Adrenal gland (tissue), 12 donors: ENCODE measurements around the gene APOL1. TPM values are rescaled to one million over a fixed set of nuclear protein-coding genes. Genes with fewer than 3 reads are reported as not detected.

Source experiments
- DNase-seq, 7 donors: peaks; one replicate each; pipeline ENCODE4 v3.0.0-alpha.2; 2019 to 2020
- H3K27ac ChIP-seq, 5 donors: fragments of 200-600 bp; sonication (generic) in 4 of 5; 1 replicate in 3 of 5; 2 replicates in 2 of 5; pipeline versions ENCODE4 v1.5.1 to v1.8.0; 2016 to 2020; ENCODE audit warnings: mild to moderate bottlenecking in 1 of 5
- H3K27me3 ChIP-seq: fragments of 200-600 bp; 2 replicates; pipeline ENCODE4 v1.8.0; 2021
- H3K36me3 ChIP-seq, 2 donors: fragments of 200-600 bp; replicated peaks in 1 of 2; 1 replicate in 1 of 2; 2 replicates in 1 of 2; pipeline versions ENCODE4 v1.5.1 to v1.8.0; 2018 to 2022
- H3K4me1 ChIP-seq, 2 donors: fragments of 200-600 bp; replicated peaks in 1 of 2; 1 replicate in 1 of 2; 2 replicates in 1 of 2; pipeline versions ENCODE4 v1.5.1 to v1.8.0; 2018 to 2021
- H3K4me3 ChIP-seq, 4 donors: fragments of 200-600 bp; sonication (generic) in 3 of 4; one replicate each; pipeline ENCODE4 v1.5.1; 2016 to 2018
- H3K9me3 ChIP-seq, 3 donors: fragments of 200-600 bp; sonication (generic) in 1 of 3; replicated peaks in 1 of 3; 1 replicate in 2 of 3; 2 replicates in 1 of 3; pipeline versions ENCODE4 v1.5.1 to v1.8.0; 2016 to 2021
- POLR2A ChIP-seq, 2 donors: fragments of 450-650 bp; IDR thresholded peaks; one replicate each; pipeline ENCODE4 v1.6.1; 2017; ENCODE audit warnings: antibody characterized with exemption in 2 of 2, mild to moderate bottlenecking in 2 of 2, moderate library complexity in 1 of 2
- WGBS, 4 donors: extraction: QIAGEN DNeasy Blood & Tissue Kit in 2 of 4; methylation state at CpG; one replicate each; pipeline versions ENCODE4 v1.1.5 to v1.1.7; 2013 to 2017; 5-methylcytosine and 5-hydroxymethylcytosine counted together
- intact Hi-C, 2 donors: fragments of 100-400 bp; cut with DNase I; formaldehyde crosslinking; loops; one replicate each; pipeline versions ENCODE4 v1.14.1 to v1.15.0; 2022 to 2023
- polyA plus RNA-seq, 3 donors: library from polyadenylated mRNA; stranded (reverse); fragments of 200-250 nt in 2 of 3; fragments of 350-450 nt in 1 of 3; fragmentation: Illumina TruSeq in 1 of 3; extraction: RNeasy Lipid Tissue Mini Kit (QIAGEN cat#74804) in 1 of 3; gene quantifications; one replicate each; pipeline ENCODE4 v1.2.3, GENCODE V29; 2013 to 2014
- total RNA-seq, 9 donors: library from RNA; depleted of rRNA in 4 of 9; stranded (reverse); fragments of >200 nt in 4 of 9; fragments of 120-200 nt in 1 of 9; fragmentation: NEBNext Ultra II Directional in 1 of 9; extraction: Animal tissue kit (Norgen Biotek cat#: 25700) in 1 of 9; gene quantifications; one replicate each; pipeline versions ENCODE4 v1.1.0 to v1.2.4, GENCODE V29; 2013 to 2023
- TF ChIP-seq, protein P1 (sequence below), 6 experiments: fragments of 450-650 bp in 4 of 6; fragments of 200-600 bp in 2 of 6; sonication (generic) in 1 of 6; IDR thresholded peaks; 1 replicate in 5 of 6; 2 replicates in 1 of 6; pipeline versions ENCODE4 v1.5.1 to v1.8.0; 2016 to 2021; ENCODE audit warnings: antibody characterized with exemption in 6 of 6, mild to moderate bottlenecking in 2 of 6, moderate library complexity in 1 of 6
- donor health status: healthy with polysubstance abuse.
- donor health status: Bipolar disorder and iron deficiency.
- donor health status: DM: yes; HTN: yes; CAD: no.
- donor health status: DM: no; HTN: no; CAD: no.
- donor health status: DM: no; HTN: no; CAD: no.
- donor health status: DM: yes; HTN: yes; CAD: no.

Gene APOL1
- total and polyA plus RNA-seq, 12 donors: 2.1 to 39.0 (median 25.5) TPM

DNA sequence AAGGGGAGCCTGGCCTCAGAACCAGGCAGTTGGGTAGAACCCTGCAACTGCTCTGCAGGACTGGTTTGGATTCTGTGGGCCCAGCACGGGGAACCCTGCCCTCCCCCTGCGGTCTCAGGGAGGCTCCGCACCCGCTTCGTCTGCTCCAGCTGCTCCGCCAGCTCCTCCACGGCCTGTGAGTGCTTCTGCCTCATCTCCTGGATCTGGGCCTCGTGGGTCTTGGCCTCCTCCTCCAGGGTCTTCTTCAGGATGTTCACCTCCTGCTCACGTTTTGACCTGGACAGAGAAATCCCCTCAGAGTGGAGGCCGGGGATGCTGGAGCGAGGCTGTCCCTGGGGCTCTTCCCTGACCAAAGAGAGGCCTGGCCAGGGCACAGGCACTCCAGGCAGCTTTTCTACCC, 41.9 kb downstream of the APOL1 start:
- H3K36me3 ChIP-seq: peaks cover 0 to 85% of the 10 kb centered on the region in 2 donors
- no peaks in the 10 kb centered on the region for H3K27me3 ChIP-seq
- TF ChIP-seq POLR2A (IDR thresholded peaks at IDR 0.05): no peak
- TF ChIP-seq, protein P1, sequence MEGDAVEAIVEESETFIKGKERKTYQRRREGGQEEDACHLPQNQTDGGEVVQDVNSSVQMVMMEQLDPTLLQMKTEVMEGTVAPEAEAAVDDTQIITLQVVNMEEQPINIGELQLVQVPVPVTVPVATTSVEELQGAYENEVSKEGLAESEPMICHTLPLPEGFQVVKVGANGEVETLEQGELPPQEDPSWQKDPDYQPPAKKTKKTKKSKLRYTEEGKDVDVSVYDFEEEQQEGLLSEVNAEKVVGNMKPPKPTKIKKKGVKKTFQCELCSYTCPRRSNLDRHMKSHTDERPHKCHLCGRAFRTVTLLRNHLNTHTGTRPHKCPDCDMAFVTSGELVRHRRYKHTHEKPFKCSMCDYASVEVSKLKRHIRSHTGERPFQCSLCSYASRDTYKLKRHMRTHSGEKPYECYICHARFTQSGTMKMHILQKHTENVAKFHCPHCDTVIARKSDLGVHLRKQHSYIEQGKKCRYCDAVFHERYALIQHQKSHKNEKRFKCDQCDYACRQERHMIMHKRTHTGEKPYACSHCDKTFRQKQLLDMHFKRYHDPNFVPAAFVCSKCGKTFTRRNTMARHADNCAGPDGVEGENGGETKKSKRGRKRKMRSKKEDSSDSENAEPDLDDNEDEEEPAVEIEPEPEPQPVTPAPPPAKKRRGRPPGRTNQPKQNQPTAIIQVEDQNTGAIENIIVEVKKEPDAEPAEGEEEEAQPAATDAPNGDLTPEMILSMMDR (IDR thresholded peaks at IDR 0.05): no peak
- 90 to 96% (median 92%) methylated on average over 5 to 11 of the region's 11 CpGs for WGBS, 4 donors
- H3K4me3 ChIP-seq: no peak overlapping the region
- no peaks in the 10 kb centered on the region for H3K9me3 ChIP-seq
- no peaks in the 10 kb centered on the region for H3K4me1 ChIP-seq
- intact Hi-C loops: no loop called here
- H3K27ac ChIP-seq: no peak overlapping the region
- DNase-seq: no peak

DNA sequence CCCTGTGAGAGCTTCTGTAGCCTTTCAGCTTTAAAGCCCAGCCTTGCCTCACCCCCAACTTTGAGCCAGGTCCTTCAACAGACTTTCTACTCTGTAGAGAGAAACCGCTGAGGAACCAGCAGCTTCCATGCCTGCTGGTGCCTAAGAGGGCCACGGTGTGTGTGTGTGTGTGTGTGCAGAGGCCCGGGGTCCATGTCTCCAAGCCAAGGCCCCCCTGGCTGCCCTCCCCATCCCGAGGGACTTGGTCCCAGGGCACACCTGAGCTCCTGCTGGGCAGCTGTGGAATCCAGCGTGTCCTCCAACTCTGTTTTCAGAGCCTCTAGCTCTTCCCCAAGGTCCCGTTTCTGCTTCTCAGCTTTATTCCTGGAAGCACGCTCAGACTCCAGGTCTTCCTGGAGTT, 42.3 kb downstream of the APOL1 start:
- Histone ChIP-seq H3K27me3 (no peaks in the 10 kb centered on the region), H3K9me3 (no peaks in the 10 kb centered on the region), H3K4me1 (no peaks in the 10 kb centered on the region), H3K36me3 (peaks cover 0 to 87% of the 10 kb centered on the region in 2 donors), H3K27ac (no peak overlapping the region), H3K4me3 (no peak overlapping the region)
- TF ChIP-seq POLR2A (IDR thresholded peaks at IDR 0.05): no peak
- TF ChIP-seq, protein P1 (IDR thresholded peaks at IDR 0.05): no peak
- intact Hi-C loops: no loop called here
- DNase-seq: no peak
- WGBS, 4 donors: 83 to 97% (median 91%) methylated on average over 6 to 7 of the region's 7 CpGs

DNA sequence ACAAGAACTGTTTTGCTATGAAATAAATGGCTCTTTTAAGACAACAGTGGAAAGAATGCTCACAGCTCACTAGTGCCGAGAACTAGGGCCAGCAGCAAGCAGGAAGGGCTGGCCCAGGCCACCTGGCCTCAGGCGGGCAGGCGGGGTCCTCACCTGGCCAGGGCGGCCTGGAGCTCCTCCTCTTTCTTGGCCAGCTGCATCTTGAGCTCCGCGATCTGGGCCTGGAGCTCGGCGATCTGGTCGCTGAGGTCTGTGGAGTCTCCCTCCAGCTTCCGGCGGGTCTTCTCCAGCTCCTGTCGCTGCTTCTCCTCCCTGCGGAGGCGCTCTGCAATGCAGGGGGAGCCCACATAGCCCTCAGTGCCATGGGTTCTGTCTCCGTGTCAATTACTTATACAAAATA, 43.8 kb downstream of the APOL1 start:
- Histone ChIP-seq H3K27ac (no peak overlapping the region), H3K4me3 (no peak overlapping the region), H3K9me3 (no peaks in the 10 kb centered on the region), H3K36me3 (peaks cover 0 to 100% of the 10 kb centered on the region in 2 donors), H3K27me3 (no peaks in the 10 kb centered on the region), H3K4me1 (no peaks in the 10 kb centered on the region)
- TF ChIP-seq POLR2A (IDR thresholded peaks at IDR 0.05): no peak
- TF ChIP-seq, protein P1 (IDR thresholded peaks at IDR 0.05): no peak
- DNase-seq: no peak
- intact Hi-C loops: no loop called here
- 92 to 96% (median 95%) methylated on average over 14 to 15 of the region's 15 CpGs for WGBS, 4 donors

DNA sequence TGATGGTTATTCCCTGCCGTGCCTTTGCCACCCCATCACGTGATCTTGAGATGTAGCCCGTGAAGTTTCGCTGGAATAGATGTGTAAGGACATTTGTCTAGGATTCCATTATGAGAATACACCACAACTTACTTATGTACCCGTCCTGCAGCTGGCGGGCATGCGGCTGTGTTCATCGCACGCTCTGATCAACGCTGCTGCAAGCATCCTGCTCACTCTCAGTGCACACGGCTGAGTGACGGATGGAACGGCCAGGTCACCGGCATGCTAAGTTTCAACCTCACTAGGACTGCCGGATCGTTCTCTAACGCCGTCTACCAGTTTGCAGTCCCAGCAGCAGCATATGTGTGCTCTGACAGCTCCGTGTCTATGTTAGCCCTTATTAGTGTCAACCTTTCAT, 44.6 kb downstream of the APOL1 start:
- Histone ChIP-seq H3K36me3 (peaks cover 0 to 100% of the 10 kb centered on the region in 2 donors), H3K9me3 (no peaks in the 10 kb centered on the region), H3K27me3 (no peaks in the 10 kb centered on the region), H3K4me3 (no peak overlapping the region), H3K4me1 (no peaks in the 10 kb centered on the region), H3K27ac (no peak overlapping the region)
- TF ChIP-seq POLR2A (IDR thresholded peaks at IDR 0.05): no peak
- TF ChIP-seq, protein P1 (IDR thresholded peaks at IDR 0.05): no peak
- no peak for DNase-seq
- intact Hi-C loops: no loop called here
- WGBS, 4 donors: 86 to 90% (median 87%) methylated on average over 19 of the region's 19 CpGs
